Endodermal cell (in vitro differentiated cells): ENCODE results near the gene FARP1. TPM values are rescaled to one million over a fixed set of nuclear protein-coding genes. Genes with fewer than 3 reads are reported as not detected.
A peak's percentile ranks its signal among the peaks of the same experiment; 100 is the strongest.

ENCODE experiments used
- DNase-seq: peaks from one replicate; pipeline ENCODE4 v3.0.0-alpha.2; 2017
- H3K27ac ChIP-seq: 2 replicates; pipeline ENCODE4 v1.5.1; 2013; ENCODE audit warnings: mild to moderate bottlenecking, low read depth, low read length, moderate library complexity
- H3K27me3 ChIP-seq: 2 replicates; pipeline ENCODE4 v1.6.1; 2013; ENCODE audit warnings: mild to moderate bottlenecking, low read length, moderate library complexity; ENCODE audit not compliant: insufficient read depth, control insufficient read depth, poor library complexity, severe bottlenecking
- H3K36me3 ChIP-seq: 2 replicates; pipeline ENCODE4 v1.7.0; 2013; ENCODE audit warnings: mild to moderate bottlenecking, low read length, moderate library complexity; ENCODE audit not compliant: control insufficient read depth, insufficient read depth
- H3K4me1 ChIP-seq: one replicate; pipeline ENCODE4 v1.7.0; 2013; ENCODE audit warnings: low read length; ENCODE audit not compliant: control insufficient read depth, insufficient read depth
- H3K4me3 ChIP-seq: 2 replicates; pipeline ENCODE4 v1.5.1; 2013; ENCODE audit warnings: mild to moderate bottlenecking, low read length, moderate library complexity
- H3K9ac ChIP-seq: 2 replicates; pipeline ENCODE4 v1.6.1; 2013; ENCODE audit warnings: mild to moderate bottlenecking, low read length, moderate library complexity; ENCODE audit not compliant: poor library complexity, severe bottlenecking; ENCODE audit errors: extremely low read depth
- H3K9me3 ChIP-seq: 2 replicates; pipeline ENCODE4 v1.6.1; 2013; ENCODE audit warnings: mild to moderate bottlenecking, low read length, moderate library complexity; ENCODE audit not compliant: control insufficient read depth
- H3K27ac Mint-ChIP-seq: 2 replicates; pipeline ENCODE4 v1.8.0; 2020; ENCODE audit warnings: mixed read lengths
- H3K27me3 Mint-ChIP-seq: 2 replicates; pipeline ENCODE4 v1.8.0; 2021; ENCODE audit warnings: mild to moderate bottlenecking, mixed read lengths; ENCODE audit not compliant: insufficient read depth
- H3K36me3 Mint-ChIP-seq: 2 replicates; pipeline ENCODE4 v1.8.0; 2020; ENCODE audit warnings: low read depth, mixed read lengths
- H3K4me1 Mint-ChIP-seq: 2 replicates; pipeline ENCODE4 v1.8.0; 2020; ENCODE audit warnings: mixed read lengths
- H3K4me3 Mint-ChIP-seq: 2 replicates; pipeline ENCODE4 v1.8.0; 2020; ENCODE audit warnings: mild to moderate bottlenecking, moderate library complexity, mixed read lengths
- H3K9me3 Mint-ChIP-seq: 2 replicates; pipeline ENCODE4 v1.8.0; 2020; ENCODE audit warnings: mild to moderate bottlenecking, mixed read lengths
- WGBS, 2 experiments: methylation state at CpG; one replicate each; pipeline versions ENCODE4 v1.1.5 to v1.1.7; 2013; ENCODE audit warnings: missing lambda C conversion rate in 2 of 2, mixed read lengths in 1 of 2; ENCODE audit not compliant: insufficient coverage in 1 of 2, insufficient read length in 1 of 2; 5-methylcytosine and 5-hydroxymethylcytosine counted together
- total RNA-seq, 2 donors: library from RNA; stranded (reverse); fragmentation: NEBNext Ultra II Directional in 1 of 2; extraction: Animal tissue kit (Norgen Biotek cat#: 25700) in 1 of 2; gene quantifications; 2 replicates in 1 of 2; 3 replicates in 1 of 2; pipeline ENCODE4 v1.2.1, GENCODE V29; 2021
- TF ChIP-seq, protein P1 (sequence below): fragments of 200-600 bp; sonication (generic); conservative IDR thresholded peaks from 2 replicates; pipeline ENCODE4 v1.5.0; 2021; ENCODE audit warnings: antibody characterized with exemption, mild to moderate bottlenecking

Gene FARP1
- total RNA-seq, 2 donors from 2014 or later, result 237 to 319 TPM

DNA sequence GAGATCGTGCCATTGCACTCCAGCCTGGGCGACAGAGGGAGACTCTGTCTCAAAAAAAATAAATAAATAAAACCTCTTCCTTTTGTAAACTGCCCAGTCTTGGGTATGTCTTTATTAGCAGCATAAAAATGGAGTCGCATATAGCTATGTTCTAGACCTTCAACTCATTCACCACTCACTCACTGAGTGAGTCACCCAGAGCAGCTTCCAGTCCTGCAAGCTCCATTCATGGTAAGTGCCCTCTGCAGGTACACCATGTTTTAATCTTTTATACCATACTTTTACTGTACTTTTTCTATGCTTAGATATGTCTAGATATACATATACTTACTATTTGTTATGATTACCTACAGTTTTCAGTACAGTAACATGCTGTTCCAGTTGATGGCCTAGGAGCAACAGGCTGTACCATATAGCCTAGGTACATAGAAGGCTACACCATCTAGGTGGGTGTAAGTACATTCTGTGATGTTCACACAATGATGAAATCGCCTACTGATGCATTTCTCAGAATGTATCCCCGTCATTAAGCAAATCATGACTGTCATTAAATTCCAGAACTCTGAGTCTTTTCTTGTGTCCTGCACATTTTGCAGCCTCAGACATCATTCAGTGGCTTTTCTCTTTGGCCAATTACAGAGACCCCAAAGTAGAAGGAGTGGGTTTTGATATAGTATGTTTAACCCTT lies 13.7 kb upstream of the FARP1 start:
- H3K4me1 Mint-ChIP-seq, result peaks cover 24% of the 10 kb centered on the region
- no peak for DNase-seq
- H3K4me3 Mint-ChIP-seq, result no peak overlapping the region
- H3K9ac ChIP-seq, result no peak overlapping the region
- H3K4me3 ChIP-seq, result no peak overlapping the region
- no peak overlapping the region for H3K27ac ChIP-seq
- H3K9me3 ChIP-seq, result no peaks in the 10 kb centered on the region
- no peaks in the 10 kb centered on the region for H3K27me3 ChIP-seq
- TF ChIP-seq, protein P1, sequence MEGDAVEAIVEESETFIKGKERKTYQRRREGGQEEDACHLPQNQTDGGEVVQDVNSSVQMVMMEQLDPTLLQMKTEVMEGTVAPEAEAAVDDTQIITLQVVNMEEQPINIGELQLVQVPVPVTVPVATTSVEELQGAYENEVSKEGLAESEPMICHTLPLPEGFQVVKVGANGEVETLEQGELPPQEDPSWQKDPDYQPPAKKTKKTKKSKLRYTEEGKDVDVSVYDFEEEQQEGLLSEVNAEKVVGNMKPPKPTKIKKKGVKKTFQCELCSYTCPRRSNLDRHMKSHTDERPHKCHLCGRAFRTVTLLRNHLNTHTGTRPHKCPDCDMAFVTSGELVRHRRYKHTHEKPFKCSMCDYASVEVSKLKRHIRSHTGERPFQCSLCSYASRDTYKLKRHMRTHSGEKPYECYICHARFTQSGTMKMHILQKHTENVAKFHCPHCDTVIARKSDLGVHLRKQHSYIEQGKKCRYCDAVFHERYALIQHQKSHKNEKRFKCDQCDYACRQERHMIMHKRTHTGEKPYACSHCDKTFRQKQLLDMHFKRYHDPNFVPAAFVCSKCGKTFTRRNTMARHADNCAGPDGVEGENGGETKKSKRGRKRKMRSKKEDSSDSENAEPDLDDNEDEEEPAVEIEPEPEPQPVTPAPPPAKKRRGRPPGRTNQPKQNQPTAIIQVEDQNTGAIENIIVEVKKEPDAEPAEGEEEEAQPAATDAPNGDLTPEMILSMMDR, result no peak
- H3K9me3 Mint-ChIP-seq, result peaks cover 4% of the 10 kb centered on the region
- H3K27me3 Mint-ChIP-seq, result no peaks in the 10 kb centered on the region
- H3K27ac Mint-ChIP-seq, result no peak overlapping the region
- H3K36me3 ChIP-seq, result no peaks in the 10 kb centered on the region
- peaks cover 4% of the 10 kb centered on the region for H3K4me1 ChIP-seq
- H3K36me3 Mint-ChIP-seq, result no peaks in the 10 kb centered on the region
- 87 to 100% methylated on average over 4 to 5 of the region's 5 CpGs for WGBS, 2 experiments

GRCh38 chr13:98133946-98134345 lies 8.9 kb upstream of the FARP1 start:
- H3K27ac ChIP-seq, result no peak overlapping the region
- TF ChIP-seq, protein P1, result no peak
- H3K9ac ChIP-seq, result no peak overlapping the region
- H3K27me3 ChIP-seq, result no peaks in the 10 kb centered on the region
- H3K4me1 ChIP-seq, result no peaks in the 10 kb centered on the region
- H3K36me3 ChIP-seq, result no peaks in the 10 kb centered on the region
- DNase-seq, result no peak
- Mint-ChIP-seq H3K9me3 (peaks cover 1% of the 10 kb centered on the region), H3K4me3 (no peak overlapping the region), H3K27me3 (peaks cover 3% of the 10 kb centered on the region), H3K36me3 (no peaks in the 10 kb centered on the region), H3K27ac (peak overlapping the region; percentile 76), H3K4me1 (peaks cover 21% of the 10 kb centered on the region)
- H3K9me3 ChIP-seq, result no peaks in the 10 kb centered on the region
- peak overlapping the region; percentile 16 for H3K4me3 ChIP-seq
- WGBS, 2 experiments, result 74 to 87% methylated on average over 3 of the region's 3 CpGs

- TF ChIP-seq, protein P1, result no peak
- H3K36me3 Mint-ChIP-seq, result no peaks in the 10 kb centered on the region
- H3K9me3 ChIP-seq, result no peaks in the 10 kb centered on the region
- no peak overlapping the region for H3K9ac ChIP-seq
- H3K27me3 ChIP-seq, result no peaks in the 10 kb centered on the region
- no peaks in the 10 kb centered on the region for H3K9me3 Mint-ChIP-seq
- no peaks in the 10 kb centered on the region for H3K36me3 ChIP-seq
- no peak overlapping the region for H3K4me3 ChIP-seq
- H3K27ac Mint-ChIP-seq, result no peak overlapping the region
- WGBS, 2 experiments, result 92% methylated on average over 1 of the region's 1 CpG; no CpG with 5 or more reads in 1 of the 2 experiments
- peaks cover 21% of the 10 kb centered on the region for H3K4me1 Mint-ChIP-seq
- H3K4me1 ChIP-seq, result no peaks in the 10 kb centered on the region
- DNase-seq, result no peak
- H3K27ac ChIP-seq, result no peak overlapping the region
- no peak overlapping the region for H3K4me3 Mint-ChIP-seq
- peaks cover 3% of the 10 kb centered on the region for H3K27me3 Mint-ChIP-seq
Observed at GRCh38 chr13:98134901-98135300, 8.0 kb upstream of the FARP1 start.
